Pancreas (tissue), 10 donors: Measurements from ENCODE around the gene GSG1L. TPM values are rescaled to one million over a fixed set of nuclear protein-coding genes. Genes with fewer than 3 reads are reported as not detected.
"Not testable (repeated sequence)": the region's sequence is repeated elsewhere in the genome, so short reads cannot be mapped to it uniquely, and the experiment has no call there.

Experiments used
- ATAC-seq, 4 donors: fragments of 200-7000 bp; cut with Tn5 transposase; one replicate each; pipeline versions ENCODE4 v1.8.0 to v1.9.1; 2020; ENCODE audit warnings: mild to moderate bottlenecking in 4 of 4, moderate library complexity in 4 of 4
- DNase-seq, 6 donors: peaks; one replicate each; pipeline ENCODE4 v3.0.0-alpha.2; 2020
- FAIRE-seq: peaks from 2 replicates; lab custom pipeline; 2012; peaks lifted over from hg19 to GRCh38; lab: Jason Lieb, UNC
- H3K27ac ChIP-seq, 4 donors: fragments of 200-600 bp; sonication (generic); 1 replicate in 3 of 4; 2 replicates in 1 of 4; pipeline versions ENCODE4 v1.5.0 to v1.8.0; 2020
- H3K27me3 ChIP-seq, 4 donors: fragments of 200-600 bp; one replicate each; pipeline ENCODE4 v1.8.0; 2021
- H3K36me3 ChIP-seq, 3 donors: fragments of 200-600 bp; sonication (generic) in 1 of 3; one replicate each; pipeline versions ENCODE4 v1.5.0 to v1.8.0; 2020 to 2021
- H3K4me1 ChIP-seq, 3 donors: fragments of 200-600 bp; one replicate each; pipeline ENCODE4 v1.8.0; 2021
- H3K4me3 ChIP-seq, 4 donors: fragments of 200-600 bp; sonication (generic) in 2 of 4; one replicate each; pipeline versions ENCODE4 v1.5.0 to v1.8.0; 2020 to 2021
- H3K9me3 ChIP-seq, 4 donors: fragments of 200-600 bp; one replicate each; pipeline ENCODE4 v1.8.0; 2021
- CTCF ChIP-seq, 4 donors: fragments of 200-600 bp; sonication (generic) in 3 of 4; IDR thresholded peaks; one replicate each; pipeline versions ENCODE4 v1.5.0 to v1.8.0; 2021; ENCODE audit warnings: antibody characterized with exemption in 4 of 4
- WGBS, 2 donors: extraction: QIAGEN DNeasy Blood & Tissue Kit; methylation state at CpG; one replicate each; pipeline ENCODE4 v1.1.7; 2013; 5-methylcytosine and 5-hydroxymethylcytosine counted together
- intact Hi-C, 3 donors: fragments of 100-400 bp; cut with DNase I; formaldehyde crosslinking; loops; one replicate each; pipeline versions ENCODE4 v1.11.1 to v1.14.2; 2022
- polyA plus RNA-seq, 2 donors: library from polyadenylated mRNA; stranded (reverse); fragments of 200-250 nt; gene quantifications; one replicate each; pipeline ENCODE4 v1.2.3, GENCODE V29; 2013
- total RNA-seq, 6 donors: library from RNA; stranded (reverse); fragmentation: NEBNext Ultra II Directional in 4 of 6; extraction: Animal tissue kit (Norgen Biotek cat#: 25700) in 4 of 6; gene quantifications; one replicate each; pipeline versions ENCODE4 v1.2.1 to v1.2.4, GENCODE V29; 2021 to 2023
- donor health status: healthy with polysubstance abuse.
- donor health status: DM: no; HTN: no; CAD: no; lungs with moderate emphysema.
- donor health status: DM: no; HTN: no; CAD: no.
- donor health status: control.
- donor health status: control.
- donor health status: Bipolar disorder and iron deficiency.
- donor health status: DM: yes; HTN: yes; CAD: no.
- donor health status: DM: no; HTN: no; CAD: no.
- donor health status: DM: no; HTN: no; CAD: no.
- donor health status: DM: yes; HTN: yes; CAD: no.

The GSG1L gene
- total and polyA plus RNA-seq, 8 donors = 0.02 to 0.12 TPM; not detected in 6

- H3K4me1 ChIP-seq = no peaks in the 10 kb centered on the region
- no peak overlapping the region for H3K4me3 ChIP-seq
- no peak for ATAC-seq
- no peak overlapping the region for H3K27ac ChIP-seq
- no peaks in the 10 kb centered on the region for H3K36me3 ChIP-seq
- no peaks in the 10 kb centered on the region for H3K27me3 ChIP-seq
- 27 to 37% methylated on average over 2 of the region's 2 CpGs for WGBS, 2 donors
- DNase-seq = no peak
- no peak for TF ChIP-seq CTCF (IDR thresholded peaks at IDR 0.05)
- H3K9me3 ChIP-seq = no peaks in the 10 kb centered on the region
- no peak for FAIRE-seq
- intact Hi-C loops = no loop called here
Measured at GRCh38 chr16:27880287-27880686, 183.2 kb downstream of the GSG1L start.

- Histone ChIP-seq H3K27me3 (no peaks in the 10 kb centered on the region), H3K4me1 (no peaks in the 10 kb centered on the region), H3K4me3 (no peak overlapping the region), H3K9me3 (no peaks in the 10 kb centered on the region), H3K27ac (no peak overlapping the region), H3K36me3 (no peaks in the 10 kb centered on the region)
- no peak for TF ChIP-seq CTCF (IDR thresholded peaks at IDR 0.05)
- ATAC-seq = peak in 2 of 4 donors; percentile 64 to 67
- peak in 3 of 6 donors; percentile 11 to 48 (median 15) for DNase-seq
- intact Hi-C loops = no loop called here
- peak; percentile 61 for FAIRE-seq
- WGBS, 2 donors = 49 to 56% methylated on average over 3 of the region's 3 CpGs
Measured at GRCh38 chr16:27879601-27880247, 183.8 kb downstream of the GSG1L start.

GRCh38 chr16:27872627-27873026, 190.9 kb downstream of the GSG1L start:
- H3K27me3 ChIP-seq, ATAC-seq, FAIRE-seq, H3K4me1 ChIP-seq, DNase-seq, H3K36me3 ChIP-seq, intact Hi-C loops, H3K4me3 ChIP-seq, H3K27ac ChIP-seq, H3K9me3 ChIP-seq: not testable (repeated sequence)
- WGBS, 2 donors = 95 to 96% methylated on average over 1 of the region's 1 CpG

- Histone ChIP-seq H3K4me1 (no peaks in the 10 kb centered on the region), H3K36me3 (no peaks in the 10 kb centered on the region), H3K4me3 (no peak overlapping the region), H3K27me3 (no peaks in the 10 kb centered on the region), H3K27ac (no peak overlapping the region), H3K9me3 (no peaks in the 10 kb centered on the region)
- ATAC-seq = no peak
- intact Hi-C loops = no loop called here
- TF ChIP-seq CTCF (IDR thresholded peaks at IDR 0.05) = no peak
- no peak for DNase-seq
- FAIRE-seq = no peak
- 38 to 40% methylated on average over 4 of the region's 4 CpGs for WGBS, 2 donors
Measured at GRCh38 chr16:27870116-27870798, 193.3 kb downstream of the GSG1L start.

GRCh38 chr16:27869411-27869810, 194.1 kb downstream of the GSG1L start:
- no peaks in the 10 kb centered on the region for H3K36me3 ChIP-seq
- FAIRE-seq (no peak), DNase-seq (no peak), ATAC-seq (no peak)
- WGBS, 2 donors = 63 to 78% methylated on average over 1 of the region's 1 CpG
- no peaks in the 10 kb centered on the region for H3K4me1 ChIP-seq
- H3K9me3 ChIP-seq = no peaks in the 10 kb centered on the region
- intact Hi-C loops = no loop called here
- no peak overlapping the region for H3K4me3 ChIP-seq
- no peak for TF ChIP-seq CTCF (IDR thresholded peaks at IDR 0.05)
- no peak overlapping the region for H3K27ac ChIP-seq
- no peaks in the 10 kb centered on the region for H3K27me3 ChIP-seq
